GM18505 (cell line): Measurements from ENCODE around the gene ELMO1.

ENCODE experiments used
- ATAC-seq: cut with Tn5 transposase; IDR thresholded peaks from one replicate; pipeline ENCODE4 v1.9.1; 2021; ENCODE audit not compliant: unreplicated experiment
- POLR2A ChIP-seq: IDR thresholded peaks from 4 replicates; pipeline ENCODE4 v1.6.1; 2011; ENCODE audit warnings: borderline replicate concordance; ENCODE audit not compliant: insufficient read depth, insufficient read length; ENCODE audit errors: extremely low read depth

Gene ELMO1

GRCh38 chr7:37045681-37046179 is 402.9 kb downstream of the ELMO1 start:
- no peak for ATAC-seq
- TF ChIP-seq POLR2A: no peak

- no peak for ATAC-seq
- no peak for TF ChIP-seq POLR2A
These were observed 407.2 kb downstream of the ELMO1 start for GRCh38 chr7:37041461-37041860.

DNA sequence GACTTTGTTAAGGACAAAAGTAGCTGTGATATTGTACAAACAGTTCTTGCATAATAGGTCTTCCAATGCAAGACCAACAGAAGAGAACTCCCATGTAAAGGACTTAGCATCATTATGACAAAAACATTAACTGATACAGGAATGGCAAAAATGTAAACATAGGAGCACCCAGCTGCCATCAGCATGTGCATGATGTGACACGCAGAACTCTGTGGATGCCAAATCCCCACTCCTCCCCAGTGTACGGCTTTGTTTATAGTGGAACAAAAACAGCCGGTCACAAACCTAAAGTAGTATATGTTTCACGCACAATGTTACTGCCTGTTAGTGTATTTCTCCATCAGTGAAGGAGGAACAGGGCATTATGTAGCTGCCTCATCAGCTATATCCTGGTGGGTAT is 408.3 kb downstream of the ELMO1 start:
- no peak for TF ChIP-seq POLR2A
- ATAC-seq: no peak

DNA sequence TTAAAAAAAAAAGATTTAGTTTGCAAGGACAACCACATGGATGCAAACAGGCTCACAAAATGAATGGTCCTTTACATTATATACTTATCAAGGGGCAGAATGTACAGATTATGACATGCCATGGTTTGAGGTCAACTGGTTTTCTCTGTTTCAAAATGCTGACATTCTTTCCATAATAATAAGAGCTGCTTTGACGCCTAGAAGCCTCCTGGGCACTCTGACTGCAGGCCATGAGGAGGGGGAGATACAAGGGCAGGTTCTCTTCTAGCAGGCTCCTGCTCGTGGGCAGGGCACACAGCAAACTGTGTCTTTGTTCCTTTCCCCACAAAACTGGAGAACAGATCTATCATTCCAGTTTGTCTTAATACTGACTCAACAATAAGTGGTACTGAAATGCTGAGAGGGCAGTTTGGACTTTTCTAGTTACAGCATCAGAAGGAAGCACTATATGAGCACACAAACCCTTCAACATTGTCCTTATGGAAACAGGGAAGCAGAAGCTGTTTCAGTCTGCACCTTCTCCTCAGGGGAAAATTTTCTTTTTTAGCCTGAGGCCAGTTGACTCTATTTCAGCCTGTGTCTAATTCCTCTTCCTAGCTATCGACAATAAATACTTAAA is 409.4 kb downstream of the ELMO1 start:
- no peak for TF ChIP-seq POLR2A
- no peak for ATAC-seq

- TF ChIP-seq POLR2A: no peak
- no peak for ATAC-seq
These were observed 410.0 kb downstream of the ELMO1 start for GRCh38 chr7:37038706-37039105.

DNA sequence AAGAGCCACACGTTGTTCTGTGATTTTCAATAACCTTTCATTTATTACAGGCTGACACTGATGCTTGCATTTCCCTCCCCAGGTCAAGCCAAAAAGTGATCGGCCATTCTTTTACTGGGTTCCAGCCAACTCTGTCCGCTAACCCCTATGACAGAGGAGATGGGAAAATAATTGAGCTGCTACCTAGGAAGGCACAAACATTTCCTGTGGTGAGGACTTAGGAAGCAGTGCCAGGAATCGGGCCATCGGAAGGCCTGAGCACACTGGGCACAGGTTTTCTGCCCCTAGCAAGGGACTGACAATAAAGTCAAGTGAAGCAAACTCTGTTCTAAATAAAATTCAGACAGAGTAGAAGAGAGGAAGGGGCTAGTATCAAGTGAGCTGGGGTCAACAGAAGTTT is 411.4 kb downstream of the ELMO1 start:
- no peak for ATAC-seq
- no peak for TF ChIP-seq POLR2A

- no peak for TF ChIP-seq POLR2A
- ATAC-seq: no peak
These were observed 413.0 kb downstream of the ELMO1 start for GRCh38 chr7:37035631-37036030.

GRCh38 chr7:37033141-37033540 is 415.5 kb downstream of the ELMO1 start:
- TF ChIP-seq POLR2A: no peak

GRCh38 chr7:37032258-37032601 is 416.4 kb downstream of the ELMO1 start:
- no peak for ATAC-seq
- no peak for TF ChIP-seq POLR2A

More at GRCh38 chr7:37033141-37033540, 415.5 kb downstream of the ELMO1 start:
- ATAC-seq: no peak

- ATAC-seq: no peak
- TF ChIP-seq POLR2A: no peak
These were observed 416.9 kb downstream of the ELMO1 start for GRCh38 chr7:37031571-37032257.

DNA sequence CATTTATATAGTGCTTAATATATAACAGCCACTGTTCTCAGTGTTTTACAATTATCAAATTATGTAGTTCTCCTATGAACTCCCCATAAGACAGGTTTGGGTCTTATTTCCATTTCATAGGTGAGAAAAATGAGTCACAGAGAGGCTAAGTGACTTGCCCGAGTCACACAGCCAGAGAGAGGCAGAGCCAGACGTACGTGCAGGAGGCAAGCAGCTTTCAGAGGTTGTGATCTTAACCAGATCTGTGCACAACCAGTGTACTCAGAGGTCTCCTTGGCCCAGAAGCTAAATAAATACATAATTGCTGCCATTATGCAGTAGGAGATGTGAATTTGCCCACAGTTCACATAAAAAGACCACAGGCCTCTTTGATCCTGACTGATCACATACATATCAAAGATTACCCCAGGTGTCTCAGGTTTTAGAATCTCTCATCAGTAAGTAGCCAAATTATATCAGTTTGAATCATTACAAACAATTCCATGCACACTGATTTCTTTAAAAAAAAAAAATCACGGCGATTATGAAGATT is 419.7 kb downstream of the ELMO1 start:
- TF ChIP-seq POLR2A: no peak
- no peak for ATAC-seq

- no peak for TF ChIP-seq POLR2A
- no peak for ATAC-seq
These were observed 420.9 kb downstream of the ELMO1 start for GRCh38 chr7:37027557-37028341.

- no peak for TF ChIP-seq POLR2A
- ATAC-seq: no peak
These were observed 421.6 kb downstream of the ELMO1 start for GRCh38 chr7:37027104-37027503.
